PC-9 (cell line): ENCODE measurements around the gene ABLIM2.

Source experiments
- EZH2 ChIP-seq: fragments of 200-600 bp; sonication (generic); IDR thresholded peaks from 2 replicates; pipeline ENCODE4 v1.8.0; 2017; ENCODE audit warnings: antibody characterized with exemption, low read depth
- TF ChIP-seq, protein P1 (sequence below): fragments of 200-600 bp; sonication (generic); conservative IDR thresholded peaks from 2 replicates; pipeline ENCODE4 v1.6.1; 2017; ENCODE audit warnings: mixed run types, antibody characterized with exemption, mild to moderate bottlenecking, moderate library complexity

DNA sequence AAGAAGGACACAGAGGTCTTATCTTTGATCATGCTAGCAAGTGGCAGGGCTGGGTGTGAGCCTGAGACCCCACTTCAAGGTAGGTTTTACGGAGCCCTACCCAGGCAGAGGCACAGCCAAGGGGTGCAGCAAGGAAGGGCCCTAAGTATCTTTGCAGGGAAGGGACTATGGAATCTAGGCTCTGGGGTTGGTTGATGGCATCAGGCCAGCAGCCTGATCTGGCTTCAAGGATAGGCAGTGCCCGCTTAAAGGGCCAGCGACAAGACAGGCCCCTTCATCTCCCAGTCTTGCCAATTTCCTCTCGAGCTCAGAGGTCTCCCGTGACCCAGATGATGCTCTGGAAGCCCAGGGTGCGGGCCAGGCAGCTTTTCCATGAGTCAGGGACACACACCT is 5.8 kb downstream of the ABLIM2 start:
- TF ChIP-seq EZH2 = no peak
- TF ChIP-seq, protein P1, sequence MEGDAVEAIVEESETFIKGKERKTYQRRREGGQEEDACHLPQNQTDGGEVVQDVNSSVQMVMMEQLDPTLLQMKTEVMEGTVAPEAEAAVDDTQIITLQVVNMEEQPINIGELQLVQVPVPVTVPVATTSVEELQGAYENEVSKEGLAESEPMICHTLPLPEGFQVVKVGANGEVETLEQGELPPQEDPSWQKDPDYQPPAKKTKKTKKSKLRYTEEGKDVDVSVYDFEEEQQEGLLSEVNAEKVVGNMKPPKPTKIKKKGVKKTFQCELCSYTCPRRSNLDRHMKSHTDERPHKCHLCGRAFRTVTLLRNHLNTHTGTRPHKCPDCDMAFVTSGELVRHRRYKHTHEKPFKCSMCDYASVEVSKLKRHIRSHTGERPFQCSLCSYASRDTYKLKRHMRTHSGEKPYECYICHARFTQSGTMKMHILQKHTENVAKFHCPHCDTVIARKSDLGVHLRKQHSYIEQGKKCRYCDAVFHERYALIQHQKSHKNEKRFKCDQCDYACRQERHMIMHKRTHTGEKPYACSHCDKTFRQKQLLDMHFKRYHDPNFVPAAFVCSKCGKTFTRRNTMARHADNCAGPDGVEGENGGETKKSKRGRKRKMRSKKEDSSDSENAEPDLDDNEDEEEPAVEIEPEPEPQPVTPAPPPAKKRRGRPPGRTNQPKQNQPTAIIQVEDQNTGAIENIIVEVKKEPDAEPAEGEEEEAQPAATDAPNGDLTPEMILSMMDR = no peak
